HepG2 (cell line): ENCODE measurements around the gene HLA-DOA. TPM values are rescaled to one million over a fixed set of nuclear protein-coding genes. Genes with fewer than 3 reads are reported as not detected.

ENCODE experiments used
- ATAC-seq: fragments of 200-7000 bp; cut with Tn5 transposase; 3 replicates; pipeline ENCODE4 v1.9.1; 2020; ENCODE audit warnings: mild to moderate bottlenecking, moderate library complexity
- BruUV-seq: library from RNA; stranded (reverse); fragments of 400-500 nt; replicated peaks from 2 replicates; lab custom pipeline; 2021; lab: Mats Ljungman, UMichigan
- CTCF ChIA-PET: fragments of 300-600 bp; formaldehyde crosslinking; extraction: SDS; loops from one replicate; lab custom pipeline; 2021; ENCODE audit warnings: low total read pairs, inconsistent platforms, low intra/inter-chr PET ratio; lab: Yijun Ruan, JAX
- POLR2A ChIA-PET: fragments of 350-600 bp; sonication (Branson Sonifier 250); formaldehyde crosslinking; loops from one replicate; lab custom pipeline; 2020; ENCODE audit warnings: antibody characterized with exemption, inconsistent platforms; lab: Yijun Ruan, JAX
- DNase-seq: peaks from one replicate; pipeline ENCODE4 v3.0.0-alpha.2; 2015; ENCODE audit warnings: low spot score
- FAIRE-seq: peaks from 3 replicates; lab custom pipeline; 2011; peaks lifted over from hg19 to GRCh38; lab: Jason Lieb, UNC
- H2AFZ ChIP-seq: one replicate; pipeline ENCODE4 v1.6.1; 2011; ENCODE audit warnings: low read length, inconsistent platforms
- H3K27ac ChIP-seq: fragments of 300-600 bp; 3 replicates; pipeline ENCODE4 v1.8.0; 2011; ENCODE audit warnings: mixed run types, mild to moderate bottlenecking, mixed read lengths, low read length, inconsistent platforms; ENCODE audit not compliant: insufficient read depth; ENCODE audit errors: extremely low read length
- H3K27me3 ChIP-seq, 2 experiments: fragments of 200-600 bp in 1 of 2; 2 replicates in 1 of 2; 3 replicates in 1 of 2; pipeline versions ENCODE4 v1.6.0 to v1.8.0; 2011; ENCODE audit warnings: low read length in 2 of 2, mild to moderate bottlenecking in 2 of 2, moderate library complexity in 2 of 2, inconsistent platforms in 1 of 2; ENCODE audit not compliant: insufficient read depth in 2 of 2, control insufficient read depth in 1 of 2
- H3K36me3 ChIP-seq, 2 experiments: fragments of 200-600 bp in 1 of 2; replicated peaks in 1 of 2; 2 replicates in 1 of 2; 3 replicates in 1 of 2; pipeline versions ENCODE4 v1.5.1 to v1.8.0; 2011; ENCODE audit warnings: low read length in 2 of 2, inconsistent platforms in 1 of 2; ENCODE audit not compliant: insufficient read depth in 2 of 2, control insufficient read depth in 1 of 2
- H3K4me1 ChIP-seq: 2 replicates; pipeline ENCODE4 v1.5.1; 2012; ENCODE audit warnings: low read length, inconsistent platforms; ENCODE audit not compliant: insufficient read depth
- H3K4me2 ChIP-seq: 2 replicates; pipeline ENCODE4 v1.6.0; 2011; ENCODE audit warnings: low read depth, low read length, inconsistent platforms
- H3K4me3 ChIP-seq, 3 experiments: fragments of 200-600 bp in 1 of 3; sonication (generic), shearing (Covaris generic) in 1 of 3; replicated peaks in 1 of 3; 2 replicates each; pipeline ENCODE4 v1.5.1; 2011 to 2016; ENCODE audit warnings: low read length in 3 of 3, inconsistent platforms in 2 of 3, low read depth in 2 of 3, mild to moderate bottlenecking in 2 of 3, control low read depth in 1 of 3, mixed read lengths in 1 of 3; ENCODE audit not compliant: insufficient read depth in 1 of 3
- H3K79me2 ChIP-seq: one replicate; pipeline ENCODE4 v1.6.1; 2011; ENCODE audit warnings: low read length, inconsistent platforms; ENCODE audit not compliant: insufficient read depth
- H3K9ac ChIP-seq: 2 replicates; pipeline ENCODE4 v1.6.0; 2011; ENCODE audit warnings: mild to moderate bottlenecking, low read depth, low read length, inconsistent platforms; ENCODE audit not compliant: insufficient read depth
- H3K9me3 ChIP-seq: 2 replicates; pipeline ENCODE4 v1.5.1; 2012; ENCODE audit warnings: mild to moderate bottlenecking, low read length
- H4K20me1 ChIP-seq: 2 replicates; pipeline ENCODE4 v1.6.0; 2011; ENCODE audit warnings: inconsistent platforms, mild to moderate bottlenecking, low read length, moderate library complexity; ENCODE audit not compliant: insufficient read depth
- BATF2 ChIP-seq: sonication (generic); formaldehyde crosslinking; IDR thresholded peaks from 2 replicates; pipeline ENCODE4 v1.8.0; 2022; ENCODE audit warnings: mild to moderate bottlenecking, missing genetic modification reagents, moderate library complexity
- CCDC6 ChIP-seq: sonication (generic); formaldehyde crosslinking; IDR thresholded peaks from 2 replicates; pipeline ENCODE4 v1.8.1; 2022; ENCODE audit warnings: mild to moderate bottlenecking, missing genetic modification reagents, moderate library complexity
- CENPT ChIP-seq: sonication (generic); formaldehyde crosslinking; IDR thresholded peaks from 2 replicates; pipeline ENCODE4 v1.8.0; 2022; ENCODE audit warnings: low read depth, mild to moderate bottlenecking, moderate library complexity, missing genetic modification reagents
- GPBP1L1 ChIP-seq: sonication (generic); formaldehyde crosslinking; IDR thresholded peaks from 2 replicates; pipeline ENCODE4 v1.5.0; 2020; ENCODE audit warnings: mild to moderate bottlenecking, missing genetic modification reagents
- GZF1 ChIP-seq: sonication (generic); formaldehyde crosslinking; IDR thresholded peaks from 2 replicates; pipeline ENCODE4 v1.5.1; 2020; ENCODE audit warnings: mild to moderate bottlenecking, missing genetic modification reagents
- HOXA9 ChIP-seq: sonication (generic); formaldehyde crosslinking; IDR thresholded peaks from 2 replicates; pipeline ENCODE4 v1.8.1; 2022; ENCODE audit warnings: missing genetic modification reagents, mild to moderate bottlenecking, moderate library complexity, borderline replicate concordance
- KDM5A ChIP-seq: fragments of 200-600 bp; sonication (generic); IDR thresholded peaks from 2 replicates; pipeline ENCODE4 v1.7.0; 2018; ENCODE audit warnings: antibody characterized with exemption, mild to moderate bottlenecking, low read length, borderline replicate concordance
- NFE2L2 ChIP-seq: fragments of 150-350 bp; IDR thresholded peaks from 2 replicates; pipeline ENCODE4 v1.6.1; 2014; ENCODE audit warnings: low read length
- NRL ChIP-seq: sonication (generic); formaldehyde crosslinking; IDR thresholded peaks from 2 replicates; pipeline ENCODE4 v1.5.0; 2020; ENCODE audit warnings: missing genetic modification reagents, mild to moderate bottlenecking, moderate library complexity, borderline replicate concordance
- SMARCE1 ChIP-seq: fragments of 450-650 bp; IDR thresholded peaks from 2 replicates; pipeline ENCODE4 v1.6.1; 2017; ENCODE audit warnings: borderline replicate concordance
- ZBTB2 ChIP-seq: sonication (generic); formaldehyde crosslinking; IDR thresholded peaks from 2 replicates; pipeline ENCODE4 v1.8.0; 2022; ENCODE audit warnings: low read depth, missing genetic modification reagents
- ZKSCAN5 ChIP-seq: sonication (generic); formaldehyde crosslinking; IDR thresholded peaks from 2 replicates; pipeline ENCODE4 v1.5.1; 2020; ENCODE audit warnings: mild to moderate bottlenecking, missing genetic modification reagents
- ZNF136 ChIP-seq: sonication (generic); formaldehyde crosslinking; IDR thresholded peaks from 2 replicates; pipeline ENCODE4 v1.8.1; 2022; ENCODE audit warnings: low read depth, mild to moderate bottlenecking, moderate library complexity, missing genetic modification reagents
- ZNF460 ChIP-seq: sonication (generic); formaldehyde crosslinking; IDR thresholded peaks from 2 replicates; pipeline ENCODE4 v1.5.1; 2020; ENCODE audit warnings: missing genetic modification reagents, mild to moderate bottlenecking, borderline replicate concordance
- WGBS: methylation state at CpG from one replicate; pipeline ENCODE4 v1.1.6; 2017; ENCODE audit warnings: low lambda C conversion rate; 5-methylcytosine and 5-hydroxymethylcytosine counted together
- in situ Hi-C: cut with HindIII; loops from 2 replicates; pipeline ENCODE4 v1.10.0; 2017; ENCODE audit warnings: low pct_unique_long_range_greater_than_20kb; ENCODE audit not compliant: extremely low pct_ligation_motif_present
- intact Hi-C: fragments of 100-400 bp; cut with micrococcal nuclease; formaldehyde crosslinking; loops from one replicate; pipeline ENCODE4 v1.10.0; 2022; ENCODE audit not compliant: unreplicated experiment
- polyA plus RNA-seq, 8 experiments: library from polyadenylated mRNA; depleted of rRNA in 3 of 8; stranded (reverse) in 7 of 8; unstranded in 1 of 8; fragments of >200 nt; fragmentation: Illumina TruSeq in 4 of 8; extraction: Trizol in 4 of 8; gene quantifications; 2 replicates each; pipeline versions ENCODE4 v1.2.1 to v1.2.3, GENCODE V29; 2011 to 2016; ENCODE audit warnings: low read depth in 4 of 8, missing spikeins in 1 of 8, mixed read lengths in 1 of 8; ENCODE audit not compliant: insufficient read depth in 1 of 8
- total RNA-seq, 5 experiments: library from RNA; depleted of rRNA; stranded (reverse); fragments of >200 nt; fragmentation: Illumina TruSeq; extraction: Trizol; gene quantifications; 2 replicates each; pipeline ENCODE4 v1.2.3, GENCODE V29; 2016; ENCODE audit warnings: low read depth in 1 of 5

Gene HLA-DOA
- total and polyA plus RNA-seq, 2 of the 13 experiments (the other 11 are each of a cell fraction or from before 2014, with no cell fraction given), result 0.03 to 0.09 TPM

- TSS peak; percentile 17 for BruUV-seq
- in situ Hi-C loops (loop anchor here (25.0 kb wide), 1 partner anchor 1057 kb away; the partner anchor contains the start of gene ZBTB12), intact Hi-C loops (loop anchor here (5.0 kb wide), 1 partner anchor 82 kb away; no protein-coding TSS in a partner anchor)
- FAIRE-seq (peak; percentile 43), ATAC-seq (peak; percentile 26), DNase-seq (peak; percentile 95)
- H3K36me3 ChIP-seq, result peaks cover 6 to 18% of the 10 kb centered on the region in 2 experiments; a peak in 3 of 5 replicates
- H3K9me3 ChIP-seq, result no peaks in the 10 kb centered on the region
- WGBS, result 3% methylated on average over 18 of the region's 40 CpGs
- H3K79me2 ChIP-seq, result peaks cover 60% of the 10 kb centered on the region
- peak overlapping the region; percentile 100 for H3K9ac ChIP-seq
- CTCF ChIA-PET, result interaction anchor here (1.3 kb wide), 1 partner anchor 17 kb away, joined by 3 read pairs; the partner anchor contains the start of gene HLA-DMA
- H3K27ac ChIP-seq, result peak overlapping the region; percentile 99
- H3K27me3 ChIP-seq, result peaks cover 0 to 4% of the 10 kb centered on the region in 2 experiments; a peak in 1 of 5 replicates
- peak overlapping the region; percentile 99 for H3K4me2 ChIP-seq
- peaks cover 39% of the 10 kb centered on the region for H3K4me1 ChIP-seq
- H3K4me3 ChIP-seq, result peak overlapping the region; percentile 75 to 96 (median 78)
- POLR2A ChIA-PET, result interaction anchor here (0.6 to 10.5 kb wide), 17 partner anchors 10 to 1052 kb away, joined by 3 to 305 read pairs (median 7); partner anchors contain the start of genes HLA-DMA, HSD17B8, PBX2 and PSMB9
- peaks cover 20% of the 10 kb centered on the region for H4K20me1 ChIP-seq
- no peak overlapping the region for H2AFZ ChIP-seq
- no peak for TF ChIP-seq NRL (CRISPR knock-in tag)
- TF ChIP-seq NFE2L2, result peak; percentile 15; the same call in 1 of the 2 replicates
- TF ChIP-seq GZF1, result no peak; the same call in 1 of the 2 replicates
- 0 out of 2 replicates have a peak, but pooled peaks have one; percentile 47 for TF ChIP-seq BATF2 (CRISPR knock-in tag)
- no peak for TF ChIP-seq ZKSCAN5 (CRISPR knock-in tag)
- TF ChIP-seq KDM5A, result no peak
- TF ChIP-seq ZNF136 (CRISPR knock-in tag), result peak; percentile 31; the same call in 1 of the 2 replicates
- no peak for TF ChIP-seq SMARCE1
- TF ChIP-seq GPBP1L1, result no peak
- TF ChIP-seq CENPT (CRISPR knock-in tag), result no peak
- no peak for TF ChIP-seq HOXA9 (CRISPR knock-in tag)
- TF ChIP-seq ZBTB2, result no peak; the same call in 1 of the 2 replicates
- no peak; the same call in 1 of the 2 replicates for TF ChIP-seq CCDC6 (CRISPR knock-in tag)
- TF ChIP-seq ZNF460, result no peak
Measured at GRCh38 chr6:32968867-32969684, 40.3 kb downstream of the HLA-DOA start.
